Memory B cell (primary cell): Measurements from ENCODE around the gene GPER1.
A peak's percentile ranks its signal among the peaks of the same experiment; 100 is the strongest.

Source experiments
- ATAC-seq: fragments of 150-1000 bp; cut with Tn5 transposase; 2 replicates; pipeline ENCODE4 v1.10.0; 2021; ENCODE audit warnings: low read depth, mild to moderate bottlenecking, moderate library complexity
- DNase-seq, 2 donors: peaks; one replicate each; pipeline ENCODE4 v3.0.0; 2022; ENCODE audit warnings: low spot score in 2 of 2
- H3K27ac Mint-ChIP-seq: one replicate; pipeline ENCODE4 v1.8.0; 2022; ENCODE audit warnings: mild to moderate bottlenecking, moderate library complexity, mixed read lengths
- H3K27me3 Mint-ChIP-seq: one replicate; pipeline ENCODE4 v1.8.0; 2022; ENCODE audit warnings: mixed read lengths
- H3K36me3 Mint-ChIP-seq: one replicate; pipeline ENCODE4 v1.8.0; 2022; ENCODE audit warnings: mild to moderate bottlenecking, mixed read lengths
- H3K4me1 Mint-ChIP-seq: one replicate; pipeline ENCODE4 v1.8.0; 2022; ENCODE audit warnings: mixed read lengths
- H3K4me3 Mint-ChIP-seq: one replicate; pipeline ENCODE4 v1.8.0; 2022; ENCODE audit warnings: mild to moderate bottlenecking, moderate library complexity, mixed read lengths
- H3K9me3 Mint-ChIP-seq: one replicate; pipeline ENCODE4 v1.8.0; 2022; ENCODE audit warnings: mixed read lengths

The GPER1 gene

GRCh38 chr7:1083729-1084657, 3.9 kb upstream of the GPER1 start:
- H3K27me3 Mint-ChIP-seq: no peaks in the 10 kb centered on the region
- DNase-seq: no peak
- H3K27ac Mint-ChIP-seq: no peak overlapping the region
- H3K9me3 Mint-ChIP-seq: no peaks in the 10 kb centered on the region
- H3K36me3 Mint-ChIP-seq: no peaks in the 10 kb centered on the region
- ATAC-seq: no peak
- peaks cover 22% of the 10 kb centered on the region for H3K4me1 Mint-ChIP-seq
- no peak overlapping the region for H3K4me3 Mint-ChIP-seq

GRCh38 chr7:1085266-1085665, 2.6 kb upstream of the GPER1 start:
- H3K27ac Mint-ChIP-seq: no peak overlapping the region
- H3K9me3 Mint-ChIP-seq: no peaks in the 10 kb centered on the region
- no peaks in the 10 kb centered on the region for H3K36me3 Mint-ChIP-seq
- no peak overlapping the region for H3K4me3 Mint-ChIP-seq
- ATAC-seq (no peak), DNase-seq (no peak)
- no peaks in the 10 kb centered on the region for H3K27me3 Mint-ChIP-seq
- peaks cover 22% of the 10 kb centered on the region for H3K4me1 Mint-ChIP-seq

GRCh38 chr7:1085910-1086421, 1.9 kb upstream of the GPER1 start:
- DNase-seq (peak in 1 of 2 donors; percentile 31), ATAC-seq (no peak)
- H3K9me3 Mint-ChIP-seq: no peaks in the 10 kb centered on the region
- no peak overlapping the region for H3K4me3 Mint-ChIP-seq
- H3K27ac Mint-ChIP-seq: no peak overlapping the region
- no peaks in the 10 kb centered on the region for H3K36me3 Mint-ChIP-seq
- no peaks in the 10 kb centered on the region for H3K27me3 Mint-ChIP-seq
- H3K4me1 Mint-ChIP-seq: peaks cover 22% of the 10 kb centered on the region

GRCh38 chr7:1086588-1087464, 1.1 kb upstream of the GPER1 start:
- Mint-ChIP-seq H3K36me3 (peaks cover under 1% of the 10 kb centered on the region), H3K27ac (peak overlapping the region; percentile 83), H3K9me3 (no peaks in the 10 kb centered on the region), H3K4me3 (peak overlapping the region; percentile 81), H3K4me1 (peaks cover 23% of the 10 kb centered on the region), H3K27me3 (no peaks in the 10 kb centered on the region)
- DNase-seq (peak; percentile 84 to 94), ATAC-seq (peak; percentile 90)

- Mint-ChIP-seq H3K4me1 (peaks cover 24% of the 10 kb centered on the region), H3K36me3 (peaks cover 3% of the 10 kb centered on the region), H3K27me3 (no peaks in the 10 kb centered on the region), H3K4me3 (peak overlapping the region; percentile 81), H3K27ac (peak overlapping the region; percentile 83), H3K9me3 (no peaks in the 10 kb centered on the region)
- ATAC-seq (no peak), DNase-seq (no peak)
These were observed 473 bp upstream of the GPER1 start for GRCh38 chr7:1087465-1087814.

- DNase-seq (no peak), ATAC-seq (no peak)
- H3K27ac Mint-ChIP-seq: no peak overlapping the region
- H3K27me3 Mint-ChIP-seq: no peaks in the 10 kb centered on the region
- peaks cover 22% of the 10 kb centered on the region for H3K4me1 Mint-ChIP-seq
- H3K36me3 Mint-ChIP-seq: peaks cover 5% of the 10 kb centered on the region
- H3K9me3 Mint-ChIP-seq: no peaks in the 10 kb centered on the region
- H3K4me3 Mint-ChIP-seq: no peak overlapping the region
These were observed 2.3 kb downstream of the GPER1 start for GRCh38 chr7:1090236-1090635.

GRCh38 chr7:1090686-1091643, 3.1 kb downstream of the GPER1 start:
- no peaks in the 10 kb centered on the region for H3K9me3 Mint-ChIP-seq
- H3K27ac Mint-ChIP-seq: no peak overlapping the region
- no peak overlapping the region for H3K4me3 Mint-ChIP-seq
- no peaks in the 10 kb centered on the region for H3K27me3 Mint-ChIP-seq
- DNase-seq: no peak
- H3K36me3 Mint-ChIP-seq: peaks cover 5% of the 10 kb centered on the region
- peaks cover 19% of the 10 kb centered on the region for H3K4me1 Mint-ChIP-seq
- no peak for ATAC-seq

GRCh38 chr7:1091644-1092027, 3.7 kb downstream of the GPER1 start:
- Mint-ChIP-seq H3K9me3 (no peaks in the 10 kb centered on the region), H3K27me3 (no peaks in the 10 kb centered on the region), H3K4me3 (no peak overlapping the region), H3K36me3 (peaks cover 5% of the 10 kb centered on the region), H3K4me1 (peaks cover 17% of the 10 kb centered on the region), H3K27ac (no peak overlapping the region)
- no peak for DNase-seq
- ATAC-seq: no peak

- ATAC-seq (no peak), DNase-seq (no peak)
- no peak overlapping the region for H3K27ac Mint-ChIP-seq
- no peak overlapping the region for H3K4me3 Mint-ChIP-seq
- H3K9me3 Mint-ChIP-seq: no peaks in the 10 kb centered on the region
- peaks cover 11% of the 10 kb centered on the region for H3K4me1 Mint-ChIP-seq
- no peaks in the 10 kb centered on the region for H3K27me3 Mint-ChIP-seq
- peaks cover 6% of the 10 kb centered on the region for H3K36me3 Mint-ChIP-seq
These were observed 4.3 kb downstream of the GPER1 start for GRCh38 chr7:1092161-1092632.

- Mint-ChIP-seq H3K36me3 (peaks cover 10% of the 10 kb centered on the region), H3K27me3 (peaks cover 1% of the 10 kb centered on the region), H3K27ac (no peak overlapping the region), H3K9me3 (peaks cover 3% of the 10 kb centered on the region), H3K4me3 (no peak overlapping the region), H3K4me1 (peaks cover 5% of the 10 kb centered on the region)
- DNase-seq (no peak), ATAC-seq (no peak)
These were observed 5.0 kb downstream of the GPER1 start for GRCh38 chr7:1092806-1093501.

- Mint-ChIP-seq H3K27me3 (peaks cover 1% of the 10 kb centered on the region), H3K27ac (no peak overlapping the region), H3K9me3 (peaks cover 3% of the 10 kb centered on the region), H3K36me3 (peaks cover 14% of the 10 kb centered on the region), H3K4me3 (no peak overlapping the region), H3K4me1 (peaks cover 5% of the 10 kb centered on the region)
- DNase-seq (no peak), ATAC-seq (no peak)
These were observed 5.6 kb downstream of the GPER1 start for GRCh38 chr7:1093502-1093843.

GRCh38 chr7:1093916-1094508, 6.1 kb downstream of the GPER1 start:
- peaks cover 1% of the 10 kb centered on the region for H3K27me3 Mint-ChIP-seq
- H3K9me3 Mint-ChIP-seq: peaks cover 3% of the 10 kb centered on the region
- no peak for ATAC-seq
- peaks cover 14% of the 10 kb centered on the region for H3K36me3 Mint-ChIP-seq
- no peak for DNase-seq
- peaks cover 5% of the 10 kb centered on the region for H3K4me1 Mint-ChIP-seq
- no peak overlapping the region for H3K27ac Mint-ChIP-seq
- H3K4me3 Mint-ChIP-seq: no peak overlapping the region
